AML-193 (cell line): Measurements from ENCODE around the gene NLRC5.

ENCODE experiments used
- DNase-seq, 2 experiments: peaks; one replicate each; lab custom pipeline; 2025; lab: John Stamatoyannopoulos, UW

Gene NLRC5

GRCh38 chr16:56988948-56989945 lies at the start of gene NLRC5:
TSS of gene NLRC5 (plus strand) at chr16:56989557. CDS start at chr16:57020713, 31,156 bp downstream.
- peak; percentile 64 to 77 for DNase-seq

- no peak for DNase-seq
Measured at GRCh38 chr16:56939801-56940200, 49.6 kb upstream of the NLRC5 start.

- DNase-seq: no peak
Measured at GRCh38 chr16:56941092-56941491, 48.3 kb upstream of the NLRC5 start.

GRCh38 chr16:56941856-56942331 lies 47.5 kb upstream of the NLRC5 start:
- no peak for DNase-seq

GRCh38 chr16:56943761-56944375 lies 45.5 kb upstream of the NLRC5 start:
- DNase-seq: no peak

GRCh38 chr16:56944954-56945839 lies 44.2 kb upstream of the NLRC5 start:
- DNase-seq: no peak

GRCh38 chr16:56945847-56946527 lies 43.4 kb upstream of the NLRC5 start:
- no peak for DNase-seq

- DNase-seq: no peak
Measured at GRCh38 chr16:56946767-56947603, 42.4 kb upstream of the NLRC5 start.

- DNase-seq: no peak
Measured at GRCh38 chr16:56947604-56947995, 41.8 kb upstream of the NLRC5 start.

GRCh38 chr16:56948234-56948633 lies 41.1 kb upstream of the NLRC5 start:
- DNase-seq: no peak

GRCh38 chr16:56950051-56950450 lies 39.3 kb upstream of the NLRC5 start:
- DNase-seq: no peak

GRCh38 chr16:56950455-56950854 lies 38.9 kb upstream of the NLRC5 start:
- DNase-seq: no peak

- peak; percentile 38 to 58 for DNase-seq
Measured at GRCh38 chr16:56950881-56951771, 38.2 kb upstream of the NLRC5 start.

- no peak for DNase-seq
Measured at GRCh38 chr16:56953006-56953405, 36.4 kb upstream of the NLRC5 start.

GRCh38 chr16:56956076-56956475 lies 33.3 kb upstream of the NLRC5 start:
- DNase-seq: no peak

- no peak for DNase-seq
Measured at GRCh38 chr16:56956756-56957155, 32.6 kb upstream of the NLRC5 start.

- DNase-seq: no peak
Measured at GRCh38 chr16:56960681-56961281, 28.6 kb upstream of the NLRC5 start.

GRCh38 chr16:56961386-56961785 lies 28.0 kb upstream of the NLRC5 start:
- no peak for DNase-seq

- no peak for DNase-seq
Measured at GRCh38 chr16:56961851-56962281, 27.5 kb upstream of the NLRC5 start, which contains the start of gene CETP. TSS of gene CETP (plus strand) at chr16:56961950. CDS start at chr16:56961980, 30 bp downstream.
